ENCODE measurements around the gene MAU2. TPM values are rescaled to one million over a fixed set of nuclear protein-coding genes. Genes with fewer than 3 reads are reported as not detected.

MAU2 gene, protein sequence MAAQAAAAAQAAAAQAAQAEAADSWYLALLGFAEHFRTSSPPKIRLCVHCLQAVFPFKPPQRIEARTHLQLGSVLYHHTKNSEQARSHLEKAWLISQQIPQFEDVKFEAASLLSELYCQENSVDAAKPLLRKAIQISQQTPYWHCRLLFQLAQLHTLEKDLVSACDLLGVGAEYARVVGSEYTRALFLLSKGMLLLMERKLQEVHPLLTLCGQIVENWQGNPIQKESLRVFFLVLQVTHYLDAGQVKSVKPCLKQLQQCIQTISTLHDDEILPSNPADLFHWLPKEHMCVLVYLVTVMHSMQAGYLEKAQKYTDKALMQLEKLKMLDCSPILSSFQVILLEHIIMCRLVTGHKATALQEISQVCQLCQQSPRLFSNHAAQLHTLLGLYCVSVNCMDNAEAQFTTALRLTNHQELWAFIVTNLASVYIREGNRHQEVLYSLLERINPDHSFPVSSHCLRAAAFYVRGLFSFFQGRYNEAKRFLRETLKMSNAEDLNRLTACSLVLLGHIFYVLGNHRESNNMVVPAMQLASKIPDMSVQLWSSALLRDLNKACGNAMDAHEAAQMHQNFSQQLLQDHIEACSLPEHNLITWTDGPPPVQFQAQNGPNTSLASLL
- total RNA-seq, result 75.7 and 82.3 TPM in 2 replicates
- long read RNA-seq, partial matches to known transcripts, result 1 of 8 reads
- long read RNA-seq, other reads (novel, unspliced or antisense), result 7 of 8 reads

- H3K4me1 Mint-ChIP-seq (ENCODE audit: unreplicated experiment), result peaks cover 31% of the 10 kb centered on the region
These were observed at the start of gene MAU2, which contains the start of gene SUGP1 for GRCh38 chr19:19320361-19321140. MAU2 (plus strand) TSS chr19:19320829; CDS start chr19:19320860, 31 bp downstream. SUGP1 (minus strand) TSS chr19:19320509; CDS start chr19:19320496, 13 bp downstream.

GRCh38 chr19:19271828-19272599, 48.6 kb upstream of the MAU2 start:
- Mint-ChIP-seq H3K27ac (ENCODE audit: unreplicated experiment) (no peak overlapping the region), H3K4me3 (ENCODE audit: unreplicated experiment) (peak overlapping the region; percentile 63)

More at GRCh38 chr19:19320361-19321140, at the start of gene MAU2, which contains the start of gene SUGP1:
- Mint-ChIP-seq H3K27ac (ENCODE audit: unreplicated experiment) (peak within 1 kb of the TSS; percentile 100), H3K9me3 (ENCODE audit: unreplicated experiment) (no peaks in the 10 kb centered on the region), H3K27me3 (ENCODE audit: unreplicated experiment) (no peaks in the 10 kb centered on the region), H3K4me3 (ENCODE audit: unreplicated experiment) (peak within 1 kb of the TSS; percentile 98), H3K36me3 (ENCODE audit: unreplicated experiment) (peaks cover 18% of the 10 kb centered on the region)
- peak; percentile 37 for TF ChIP-seq CTCF (IDR thresholded peaks at IDR 0.05)
- peak; percentile 96 for DNase-seq (ENCODE audit: extremely low spot score, unreplicated experiment)

GRCh38 chr19:19274146-19274545, 46.5 kb upstream of the MAU2 start:
- H3K4me3 Mint-ChIP-seq (ENCODE audit: unreplicated experiment), result no peak overlapping the region
- no peak for TF ChIP-seq CTCF (IDR thresholded peaks at IDR 0.05)

More at GRCh38 chr19:19271828-19272599, 48.6 kb upstream of the MAU2 start:
- Mint-ChIP-seq H3K9me3 (ENCODE audit: unreplicated experiment) (no peaks in the 10 kb centered on the region), H3K36me3 (ENCODE audit: unreplicated experiment) (peaks cover 3% of the 10 kb centered on the region), H3K4me1 (ENCODE audit: unreplicated experiment) (peaks cover 10% of the 10 kb centered on the region), H3K27me3 (ENCODE audit: unreplicated experiment) (no peaks in the 10 kb centered on the region)
- DNase-seq (ENCODE audit: extremely low spot score, unreplicated experiment), result no peak
- TF ChIP-seq CTCF (IDR thresholded peaks at IDR 0.05), result no peak

GRCh38 chr19:19274716-19275565, 45.7 kb upstream of the MAU2 start:
- Mint-ChIP-seq H3K4me1 (ENCODE audit: unreplicated experiment) (peaks cover 10% of the 10 kb centered on the region), H3K27ac (ENCODE audit: unreplicated experiment) (no peak overlapping the region), H3K9me3 (ENCODE audit: unreplicated experiment) (no peaks in the 10 kb centered on the region), H3K4me3 (ENCODE audit: unreplicated experiment) (no peak overlapping the region), H3K27me3 (ENCODE audit: unreplicated experiment) (no peaks in the 10 kb centered on the region), H3K36me3 (ENCODE audit: unreplicated experiment) (peaks cover 5% of the 10 kb centered on the region)
- DNase-seq (ENCODE audit: extremely low spot score, unreplicated experiment), result no peak
- no peak for TF ChIP-seq CTCF (IDR thresholded peaks at IDR 0.05)

More at GRCh38 chr19:19274146-19274545, 46.5 kb upstream of the MAU2 start:
- no peaks in the 10 kb centered on the region for H3K9me3 Mint-ChIP-seq (ENCODE audit: unreplicated experiment)
- H3K36me3 Mint-ChIP-seq (ENCODE audit: unreplicated experiment), result peaks cover 5% of the 10 kb centered on the region
- DNase-seq (ENCODE audit: extremely low spot score, unreplicated experiment), result no peak
- H3K27me3 Mint-ChIP-seq (ENCODE audit: unreplicated experiment), result no peaks in the 10 kb centered on the region
- H3K4me1 Mint-ChIP-seq (ENCODE audit: unreplicated experiment), result peaks cover 10% of the 10 kb centered on the region
- H3K27ac Mint-ChIP-seq (ENCODE audit: unreplicated experiment), result no peak overlapping the region

All from osteocyte (in vitro differentiated cells).